Transverse colon (tissue), 4 donors: ENCODE data around the gene HS2ST1.

Experiments used
- CTCF ChIP-seq, 5 experiments: fragments of 200-600 bp in 3 of 5; fragments of 450-650 bp in 2 of 5; sonication (generic) in 3 of 5; IDR thresholded peaks; 1 replicate in 2 of 5; 2 replicates in 3 of 5; pipeline ENCODE4 v1.5.1; 2016 to 2017; ENCODE audit warnings: antibody characterized with exemption in 5 of 5, inconsistent platforms in 3 of 5, mild to moderate bottlenecking in 2 of 5, moderate library complexity in 1 of 5
- EP300 ChIP-seq: sonication (generic); formaldehyde crosslinking; IDR thresholded peaks from one replicate; pipeline ENCODE4 v1.6.1; 2017; ENCODE audit warnings: antibody characterized with exemption, low read depth
- POLR2A ChIP-seq: fragments of 450-650 bp; IDR thresholded peaks from one replicate; pipeline ENCODE4 v1.6.1; 2016; ENCODE audit warnings: antibody characterized with exemption, mild to moderate bottlenecking, moderate library complexity
- POLR2AphosphoS5 ChIP-seq, 3 donors: sonication (generic); formaldehyde crosslinking; IDR thresholded peaks; one replicate each; pipeline ENCODE4 v1.6.1; 2016; ENCODE audit warnings: antibody characterized with exemption in 3 of 3

- TF ChIP-seq CTCF (IDR thresholded peaks at IDR 0.05), result no peak
- TF ChIP-seq POLR2A, result no peak
- TF ChIP-seq POLR2AphosphoS5 (IDR thresholded peaks at IDR 0.05), result no peak
- no peak for TF ChIP-seq EP300
Observed at GRCh38 chr1:86928819-86929218, 14.4 kb downstream of the HS2ST1 start.
